ES-I3 (cell line): Measurements from ENCODE around the gene ATP6AP1.

Experiments
- H3K36me3 ChIP-seq: 2 replicates; pipeline ENCODE4 v1.6.1; 2013; ENCODE audit warnings: mild to moderate bottlenecking, low read length, control low read depth, moderate library complexity; ENCODE audit not compliant: insufficient read depth
- H3K4me1 ChIP-seq: 2 replicates; pipeline ENCODE4 v1.6.1; 2013; ENCODE audit warnings: mild to moderate bottlenecking, control low read depth, low read length; ENCODE audit not compliant: insufficient read depth
- H3K9ac ChIP-seq: 2 replicates; pipeline ENCODE4 v1.6.1; 2013; ENCODE audit warnings: low read depth, mild to moderate bottlenecking, low read length, moderate library complexity
- H3K9me3 ChIP-seq: 2 replicates; pipeline ENCODE4 v1.6.1; 2013; ENCODE audit warnings: mild to moderate bottlenecking, low read length, moderate library complexity; ENCODE audit not compliant: control insufficient read depth, insufficient read depth

Gene ATP6AP1

GRCh38 chrX:154443479-154443910 is 15.0 kb downstream of the ATP6AP1 start:
- no peaks in the 10 kb centered on the region for H3K9me3 ChIP-seq
- peaks cover 8% of the 10 kb centered on the region; the same call in 1 of the 2 replicates for H3K36me3 ChIP-seq
- peak overlapping the region; percentile 56 for H3K9ac ChIP-seq
- H3K4me1 ChIP-seq: no peaks in the 10 kb centered on the region; the same call in 1 of the 2 replicates

- peak within 1 kb of the TSS; percentile 63 for H3K9ac ChIP-seq
- no peaks in the 10 kb centered on the region; the same call in 1 of the 2 replicates for H3K4me1 ChIP-seq
- no peaks in the 10 kb centered on the region for H3K9me3 ChIP-seq
- peaks cover 3% of the 10 kb centered on the region; the same call in 1 of the 2 replicates for H3K36me3 ChIP-seq
Measured at GRCh38 chrX:154443992-154444754, 15.7 kb downstream of the ATP6AP1 start, which contains the start of gene FAM50A. TSS of gene FAM50A (plus strand) at chrX:154444141. CDS start at chrX:154444236, 95 bp downstream.

GRCh38 chrX:154444755-154445246 is 16.3 kb downstream of the ATP6AP1 start:
- Histone ChIP-seq H3K4me1 (no peaks in the 10 kb centered on the region; the same call in 1 of the 2 replicates), H3K9ac (peak overlapping the region; percentile 63), H3K9me3 (no peaks in the 10 kb centered on the region), H3K36me3 (peaks cover 3% of the 10 kb centered on the region; the same call in 1 of the 2 replicates)

GRCh38 chrX:154445776-154446175 is 17.3 kb downstream of the ATP6AP1 start:
- H3K9me3 ChIP-seq: no peaks in the 10 kb centered on the region
- H3K9ac ChIP-seq: no peak overlapping the region
- peaks cover 3% of the 10 kb centered on the region; the same call in 1 of the 2 replicates for H3K36me3 ChIP-seq
- no peaks in the 10 kb centered on the region; the same call in 1 of the 2 replicates for H3K4me1 ChIP-seq

GRCh38 chrX:154446430-154446829 is 18.0 kb downstream of the ATP6AP1 start:
- no peaks in the 10 kb centered on the region; the same call in 1 of the 2 replicates for H3K36me3 ChIP-seq
- no peak overlapping the region for H3K9ac ChIP-seq
- no peaks in the 10 kb centered on the region for H3K9me3 ChIP-seq
- no peaks in the 10 kb centered on the region; the same call in 1 of the 2 replicates for H3K4me1 ChIP-seq

- Histone ChIP-seq H3K36me3 (no peaks in the 10 kb centered on the region; the same call in 1 of the 2 replicates), H3K9me3 (no peaks in the 10 kb centered on the region), H3K4me1 (no peaks in the 10 kb centered on the region; the same call in 1 of the 2 replicates), H3K9ac (no peak overlapping the region)
Measured at GRCh38 chrX:154448484-154448883, 20.0 kb downstream of the ATP6AP1 start.

- H3K9me3 ChIP-seq: no peaks in the 10 kb centered on the region
- no peaks in the 10 kb centered on the region; the same call in 1 of the 2 replicates for H3K36me3 ChIP-seq
- H3K4me1 ChIP-seq: no peaks in the 10 kb centered on the region
- no peak overlapping the region for H3K9ac ChIP-seq
Measured at GRCh38 chrX:154449618-154450017, 21.1 kb downstream of the ATP6AP1 start.

- H3K9ac ChIP-seq: no peak overlapping the region
- no peaks in the 10 kb centered on the region for H3K4me1 ChIP-seq
- no peaks in the 10 kb centered on the region for H3K9me3 ChIP-seq
- H3K36me3 ChIP-seq: no peaks in the 10 kb centered on the region; the same call in 1 of the 2 replicates
Measured at GRCh38 chrX:154450312-154450711, 21.8 kb downstream of the ATP6AP1 start.

- no peaks in the 10 kb centered on the region for H3K9me3 ChIP-seq
Measured at GRCh38 chrX:154452823-154453222, 24.3 kb downstream of the ATP6AP1 start.

GRCh38 chrX:154457491-154458115 is 29.1 kb downstream of the ATP6AP1 start:
- Histone ChIP-seq H3K9me3 (no peaks in the 10 kb centered on the region), H3K9ac (peak overlapping the region; percentile 45; the same call in 1 of the 2 replicates), H3K4me1 (no peaks in the 10 kb centered on the region; the same call in 1 of the 2 replicates), H3K36me3 (no peaks in the 10 kb centered on the region)

More at GRCh38 chrX:154452823-154453222, 24.3 kb downstream of the ATP6AP1 start:
- H3K36me3 ChIP-seq: no peaks in the 10 kb centered on the region
- no peak overlapping the region for H3K9ac ChIP-seq
- no peaks in the 10 kb centered on the region for H3K4me1 ChIP-seq

GRCh38 chrX:154458116-154458953 is 29.9 kb downstream of the ATP6AP1 start, which contains the start of gene PLXNA3:
TSS of gene PLXNA3 (plus strand) at chrX:154458281. CDS start at chrX:154460184, 1,903 bp downstream.
- Histone ChIP-seq H3K4me1 (no peaks in the 10 kb centered on the region; the same call in 1 of the 2 replicates), H3K36me3 (no peaks in the 10 kb centered on the region), H3K9me3 (no peaks in the 10 kb centered on the region), H3K9ac (peak within 1 kb of the TSS; percentile 45; the same call in 1 of the 2 replicates)

GRCh38 chrX:154458954-154459778 is 30.7 kb downstream of the ATP6AP1 start:
- H3K9ac ChIP-seq: peak overlapping the region; percentile 44; the same call in 1 of the 2 replicates
- no peaks in the 10 kb centered on the region for H3K36me3 ChIP-seq

GRCh38 chrX:154459832-154460231 is 31.4 kb downstream of the ATP6AP1 start:
- Histone ChIP-seq H3K36me3 (no peaks in the 10 kb centered on the region), H3K9me3 (no peaks in the 10 kb centered on the region), H3K9ac (no peak overlapping the region), H3K4me1 (no peaks in the 10 kb centered on the region; the same call in 1 of the 2 replicates)

More at GRCh38 chrX:154458954-154459778, 30.7 kb downstream of the ATP6AP1 start:
- no peaks in the 10 kb centered on the region; the same call in 1 of the 2 replicates for H3K4me1 ChIP-seq
- no peaks in the 10 kb centered on the region for H3K9me3 ChIP-seq
